GM18520 (cell line): ENCODE measurements around the gene TBCC.

ENCODE experiments used
- ATAC-seq: cut with Tn5 transposase; IDR thresholded peaks from one replicate; pipeline ENCODE4 v1.9.1; 2021; ENCODE audit not compliant: unreplicated experiment

The TBCC gene

GRCh38 chr6:42774201-42774600, 28.3 kb upstream of the TBCC start:
- ATAC-seq, result no peak

- peak; percentile 16 for ATAC-seq
Observed at GRCh38 chr6:42771741-42772100, 25.8 kb upstream of the TBCC start.

GRCh38 chr6:42769836-42770235, 23.9 kb upstream of the TBCC start:
- ATAC-seq, result no peak

- no peak for ATAC-seq
Observed at GRCh38 chr6:42769051-42769450, 23.1 kb upstream of the TBCC start.

- ATAC-seq, result no peak
Observed at GRCh38 chr6:42766163-42766670, 20.3 kb upstream of the TBCC start.

GRCh38 chr6:42764911-42765648, 19.2 kb upstream of the TBCC start:
- no peak for ATAC-seq

- ATAC-seq, result no peak
Observed at GRCh38 chr6:42762950-42763349, 17.0 kb upstream of the TBCC start.

- no peak for ATAC-seq
Observed at GRCh38 chr6:42762426-42762859, 16.5 kb upstream of the TBCC start.

- no peak for ATAC-seq
Observed at GRCh38 chr6:42761287-42762067, 15.6 kb upstream of the TBCC start.

- no peak for ATAC-seq
Observed at GRCh38 chr6:42758756-42759430, 13.0 kb upstream of the TBCC start.

- ATAC-seq, result no peak
Observed at GRCh38 chr6:42756722-42757121, 10.8 kb upstream of the TBCC start.

- no peak for ATAC-seq
Observed at GRCh38 chr6:42754759-42755158, 8.9 kb upstream of the TBCC start.

- ATAC-seq, result no peak
Observed at GRCh38 chr6:42751055-42751454, 5.2 kb upstream of the TBCC start.

- no peak for ATAC-seq
Observed at GRCh38 chr6:42748203-42748898, 2.4 kb upstream of the TBCC start.

GRCh38 chr6:42746463-42747391, 824 bp upstream of the TBCC start:
- peak; percentile 29 for ATAC-seq

GRCh38 chr6:42745083-42745639, 742 bp downstream of the TBCC start:
- peak; percentile 6 for ATAC-seq

- ATAC-seq, result no peak
Observed at GRCh38 chr6:42744351-42744893, 1.5 kb downstream of the TBCC start.

- ATAC-seq, result no peak
Observed at GRCh38 chr6:42742116-42742894, 3.6 kb downstream of the TBCC start.

GRCh38 chr6:42740725-42741124, 5.2 kb downstream of the TBCC start:
- ATAC-seq, result no peak
